H9 (cell line): Measurements from ENCODE around the gene FGD5. TPM values are rescaled to one million over a fixed set of nuclear protein-coding genes. Genes with fewer than 3 reads are reported as not detected.

ENCODE experiments used
- DNase-seq: peaks from one replicate; pipeline ENCODE4 v3.0.0-alpha.2; 2017
- H2AFZ ChIP-seq: one replicate; pipeline ENCODE4 v1.6.1; 2013; ENCODE audit warnings: mild to moderate bottlenecking, low read length, control low read depth, moderate library complexity
- H2AK5ac ChIP-seq: 2 replicates; pipeline ENCODE4 v1.6.1; 2013; ENCODE audit warnings: low read length, control low read depth, mixed read lengths; ENCODE audit not compliant: insufficient read length
- H2BK120ac ChIP-seq: one replicate; pipeline ENCODE4 v1.6.1; 2013; ENCODE audit warnings: low read depth, mild to moderate bottlenecking, low read length, control low read depth, inconsistent platforms; ENCODE audit not compliant: poor library complexity, severe bottlenecking
- H2BK12ac ChIP-seq: 2 replicates; pipeline ENCODE4 v1.6.1; 2013; ENCODE audit warnings: low read length, control low read depth, mixed read lengths, low read depth; ENCODE audit not compliant: insufficient read length
- H2BK15ac ChIP-seq: 2 replicates; pipeline ENCODE4 v1.6.1; 2013; ENCODE audit warnings: low read depth, low read length, control low read depth
- H2BK20ac ChIP-seq: one replicate; pipeline ENCODE4 v1.6.1; 2013; ENCODE audit warnings: low read depth, mild to moderate bottlenecking, low read length, control low read depth, inconsistent platforms; ENCODE audit not compliant: poor library complexity, severe bottlenecking
- H2BK5ac ChIP-seq: 2 replicates; pipeline ENCODE4 v1.6.1; 2013; ENCODE audit warnings: low read length, control low read depth, mixed read lengths; ENCODE audit not compliant: insufficient read length
- H3K14ac ChIP-seq: 2 replicates; pipeline ENCODE4 v1.6.1; 2013; ENCODE audit warnings: low read length, control low read depth; ENCODE audit not compliant: insufficient read depth
- H3K18ac ChIP-seq: 2 replicates; pipeline ENCODE4 v1.6.1; 2013; ENCODE audit warnings: low read depth, mild to moderate bottlenecking, mixed read lengths, low read length, control low read depth; ENCODE audit not compliant: insufficient read length
- H3K23ac ChIP-seq: 2 replicates; pipeline ENCODE4 v1.6.1; 2013; ENCODE audit warnings: low read length, control low read depth, mixed read lengths, low read depth; ENCODE audit not compliant: insufficient read length
- H3K23me2 ChIP-seq: 2 replicates; pipeline ENCODE4 v1.6.1; 2013; ENCODE audit warnings: low read depth, mild to moderate bottlenecking, mixed read lengths, low read length, control low read depth; ENCODE audit not compliant: insufficient read length, poor library complexity, severe bottlenecking
- H3K27ac ChIP-seq: 2 replicates; pipeline ENCODE4 v1.5.1; 2013; ENCODE audit warnings: low read length, control low read depth, mixed read lengths, low read depth; ENCODE audit not compliant: insufficient read length
- H3K27me3 ChIP-seq: 2 replicates; pipeline ENCODE4 v1.6.1; 2013; ENCODE audit warnings: low read length, control low read depth, inconsistent platforms; ENCODE audit not compliant: insufficient read depth
- H3K4ac ChIP-seq: 2 replicates; pipeline ENCODE4 v1.6.1; 2013; ENCODE audit warnings: low read depth, mild to moderate bottlenecking, control low read depth, inconsistent platforms, low read length, moderate library complexity
- H3K4me1 ChIP-seq: 2 replicates; pipeline ENCODE4 v1.6.1; 2013; ENCODE audit warnings: low read length, control low read depth, inconsistent platforms; ENCODE audit not compliant: insufficient read depth
- H3K4me2 ChIP-seq: 2 replicates; pipeline ENCODE4 v1.6.1; 2013; ENCODE audit warnings: low read length, control low read depth, mixed read lengths; ENCODE audit not compliant: insufficient read length, insufficient read depth
- H3K56ac ChIP-seq: 2 replicates; pipeline ENCODE4 v1.6.1; 2013; ENCODE audit warnings: low read depth, mild to moderate bottlenecking, mixed read lengths, low read length, control low read depth; ENCODE audit not compliant: insufficient read length
- H3K79me1 ChIP-seq: 2 replicates; pipeline ENCODE4 v1.6.1; 2013; ENCODE audit warnings: low read depth, mild to moderate bottlenecking, moderate library complexity, low read length, control low read depth, inconsistent platforms; ENCODE audit not compliant: insufficient read depth, poor library complexity, severe bottlenecking
- H3K79me2 ChIP-seq: 2 replicates; pipeline ENCODE4 v1.6.1; 2013; ENCODE audit warnings: low read length, control low read depth, inconsistent platforms; ENCODE audit not compliant: insufficient read depth
- H3K9ac ChIP-seq: 2 replicates; pipeline ENCODE4 v1.6.1; 2013; ENCODE audit warnings: low read length, control low read depth, mixed read lengths; ENCODE audit not compliant: insufficient read length; ENCODE audit errors: extremely low read depth
- H3K9me3 ChIP-seq: one replicate; pipeline ENCODE4 v1.6.1; 2013; ENCODE audit warnings: low read depth, low read length, inconsistent platforms; ENCODE audit not compliant: control insufficient read depth
- H3T11ph ChIP-seq: one replicate; pipeline ENCODE4 v1.6.1; 2013; ENCODE audit warnings: mild to moderate bottlenecking, low read length, control low read depth, inconsistent platforms
- H4K20me1 ChIP-seq: one replicate; pipeline ENCODE4 v1.6.1; 2013; ENCODE audit not compliant: control insufficient read depth, insufficient read length, insufficient read depth
- H4K5ac ChIP-seq: 2 replicates; pipeline ENCODE4 v1.6.1; 2013; ENCODE audit warnings: low read depth, mild to moderate bottlenecking, mixed read lengths, low read length, control low read depth; ENCODE audit not compliant: insufficient read length
- H4K8ac ChIP-seq: replicated peaks from 2 replicates; pipeline ENCODE4 v1.6.1; 2013; ENCODE audit warnings: low read length, control low read depth, mixed read lengths, low read depth; ENCODE audit not compliant: insufficient read length
- H4K91ac ChIP-seq: 2 replicates; pipeline ENCODE4 v1.6.1; 2013; ENCODE audit warnings: low read depth, mild to moderate bottlenecking, moderate library complexity, mixed read lengths, low read length, control low read depth; ENCODE audit not compliant: insufficient read length
- H3K27ac Mint-ChIP-seq, 3 experiments: 2 replicates in 2 of 3; 3 replicates in 1 of 3; pipeline ENCODE4 v1.8.0; 2020 to 2021; ENCODE audit warnings: mixed read lengths in 3 of 3, mild to moderate bottlenecking in 1 of 3, moderate library complexity in 1 of 3
- H3K27me3 Mint-ChIP-seq: 2 replicates; pipeline ENCODE4 v1.8.0; 2021; ENCODE audit warnings: low read depth, mild to moderate bottlenecking, moderate library complexity, mixed read lengths
- H3K36me3 Mint-ChIP-seq, 3 experiments: 2 replicates in 2 of 3; 3 replicates in 1 of 3; pipeline ENCODE4 v1.8.0; 2020 to 2021; ENCODE audit warnings: low read depth in 3 of 3, mixed read lengths in 3 of 3; ENCODE audit not compliant: insufficient read depth in 1 of 3
- H3K4me1 Mint-ChIP-seq, 2 experiments: 2 replicates each; pipeline ENCODE4 v1.8.0; 2020; ENCODE audit warnings: mixed read lengths in 2 of 2
- H3K4me3 Mint-ChIP-seq, 2 experiments: 2 replicates in 1 of 2; 3 replicates in 1 of 2; pipeline ENCODE4 v1.8.0; 2020 to 2021; ENCODE audit warnings: mild to moderate bottlenecking in 2 of 2, mixed read lengths in 2 of 2, moderate library complexity in 1 of 2
- H3K9me3 Mint-ChIP-seq, 2 experiments: 2 replicates in 1 of 2; 3 replicates in 1 of 2; pipeline ENCODE4 v1.8.0; 2020; ENCODE audit warnings: mild to moderate bottlenecking in 2 of 2, mixed read lengths in 2 of 2, moderate library complexity in 1 of 2
- CTCF ChIP-seq: fragments of 200-600 bp; sonication (generic); conservative IDR thresholded peaks from 3 replicates; pipeline ENCODE4 v1.8.0; 2021; ENCODE audit warnings: antibody characterized with exemption, mild to moderate bottlenecking
- WGBS: extraction: QIAGEN DNeasy Blood & Tissue Kit; methylation state at CpG from one replicate; pipeline ENCODE4 v1.1.7; 2013; ENCODE audit warnings: missing lambda C conversion rate, low lambda C conversion rate, mixed read lengths; ENCODE audit not compliant: insufficient read length; ENCODE audit errors: extremely low coverage; 5-methylcytosine and 5-hydroxymethylcytosine counted together
- total RNA-seq: library from RNA; stranded (reverse); gene quantifications from 2 replicates; pipeline ENCODE4 v1.2.1, GENCODE V29; 2021

Gene FGD5
- total RNA-seq, 1 experiment from 2014 or later: 7.8 TPM

GRCh38 chr3:14950274-14950673 is 131.5 kb downstream of the FGD5 start:
- H4K8ac ChIP-seq: no peak overlapping the region
- no peak overlapping the region for H3K4me2 ChIP-seq
- no peak overlapping the region for H2BK20ac ChIP-seq
- H3K4me3 Mint-ChIP-seq: no peak overlapping the region
- no peak overlapping the region for H2BK5ac ChIP-seq
- H3K9ac ChIP-seq: no peak overlapping the region
- H3K36me3 Mint-ChIP-seq: peaks cover 7 to 43% (median 34%) of the 10 kb centered on the region in 3 experiments; a peak in 5 of 7 replicates
- peaks cover 6% of the 10 kb centered on the region for H3K23me2 ChIP-seq
- no peaks in the 10 kb centered on the region for H4K20me1 ChIP-seq
- H4K5ac ChIP-seq: no peak overlapping the region
- H3K9me3 Mint-ChIP-seq: no peaks in the 10 kb centered on the region
- no peak overlapping the region for H3K14ac ChIP-seq
- DNase-seq: no peak
- H3K27ac Mint-ChIP-seq: no peak overlapping the region
- no peaks in the 10 kb centered on the region for H3K4me1 ChIP-seq
- no peak overlapping the region for H3K18ac ChIP-seq
- no peaks in the 10 kb centered on the region for H3K27me3 Mint-ChIP-seq
- H2BK12ac ChIP-seq: no peak overlapping the region
- no CpG with 5 or more reads among the region's 2 CpGs for WGBS
- no peak overlapping the region for H3T11ph ChIP-seq
- H2BK120ac ChIP-seq: no peak overlapping the region
- peaks cover 5% of the 10 kb centered on the region for H3K79me1 ChIP-seq
- H3K9me3 ChIP-seq: no peaks in the 10 kb centered on the region
- H3K56ac ChIP-seq: no peak overlapping the region
- H3K79me2 ChIP-seq: peaks cover 27% of the 10 kb centered on the region; the same call in 1 of the 2 replicates
- no peak overlapping the region for H3K27ac ChIP-seq
- peaks cover 34% of the 10 kb centered on the region in 2 experiments for H3K4me1 Mint-ChIP-seq
- no peak overlapping the region for H4K91ac ChIP-seq
- no peaks in the 10 kb centered on the region for H3K27me3 ChIP-seq
- H2BK15ac ChIP-seq: no peak overlapping the region
- no peak for TF ChIP-seq CTCF
- no peak overlapping the region for H3K23ac ChIP-seq
- no peak overlapping the region for H2AK5ac ChIP-seq
- H3K4ac ChIP-seq: no peak overlapping the region
- no peak overlapping the region for H2AFZ ChIP-seq
